ENCODE results near the gene HDGFL2.
A peak's percentile ranks its signal among the peaks of the same experiment; 100 is the strongest.

Gene HDGFL2

GRCh38 chr19:4471403-4472173 is 509 bp upstream of the HDGFL2 start:
- peak; percentile 98 for DNase-seq

DNA sequence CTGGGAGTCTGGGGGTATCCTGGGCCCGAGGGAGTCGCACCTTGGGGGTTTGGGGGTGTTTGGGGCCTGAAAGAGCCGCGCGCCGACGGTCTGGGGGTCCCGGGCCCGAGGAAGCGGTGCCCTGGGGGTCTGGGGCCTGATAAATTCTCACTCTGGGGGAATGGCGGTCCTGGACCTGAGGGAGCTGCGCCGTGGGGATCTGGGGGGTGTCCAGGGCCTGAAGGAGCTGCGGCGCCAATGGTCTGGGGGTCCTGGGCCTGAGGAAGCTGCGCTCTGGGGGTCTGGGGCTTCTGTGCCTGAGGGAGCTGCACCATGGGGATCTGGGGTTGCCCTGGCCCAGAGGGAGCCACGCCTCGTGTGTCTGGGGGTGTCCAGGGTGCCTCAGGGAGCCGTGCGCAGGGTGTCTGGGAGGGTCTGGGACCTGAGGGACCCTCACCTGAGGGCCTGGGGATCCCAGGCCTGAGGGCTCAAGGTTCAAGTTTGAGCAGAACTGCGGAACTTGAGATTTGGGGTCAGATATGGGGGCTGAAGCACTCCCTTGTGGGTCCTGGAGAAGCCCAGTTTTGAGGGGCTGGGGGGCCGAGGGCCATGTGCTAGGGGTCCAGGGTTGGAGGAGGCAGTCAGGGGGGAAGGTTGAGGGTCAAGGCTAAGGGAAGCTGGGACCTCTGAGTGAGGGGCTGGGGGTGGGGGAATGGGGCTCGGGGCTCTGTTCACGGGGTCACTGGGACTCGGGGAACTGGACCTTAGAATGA is 1.1 kb downstream of the HDGFL2 start:
- no peak for DNase-seq

DNA sequence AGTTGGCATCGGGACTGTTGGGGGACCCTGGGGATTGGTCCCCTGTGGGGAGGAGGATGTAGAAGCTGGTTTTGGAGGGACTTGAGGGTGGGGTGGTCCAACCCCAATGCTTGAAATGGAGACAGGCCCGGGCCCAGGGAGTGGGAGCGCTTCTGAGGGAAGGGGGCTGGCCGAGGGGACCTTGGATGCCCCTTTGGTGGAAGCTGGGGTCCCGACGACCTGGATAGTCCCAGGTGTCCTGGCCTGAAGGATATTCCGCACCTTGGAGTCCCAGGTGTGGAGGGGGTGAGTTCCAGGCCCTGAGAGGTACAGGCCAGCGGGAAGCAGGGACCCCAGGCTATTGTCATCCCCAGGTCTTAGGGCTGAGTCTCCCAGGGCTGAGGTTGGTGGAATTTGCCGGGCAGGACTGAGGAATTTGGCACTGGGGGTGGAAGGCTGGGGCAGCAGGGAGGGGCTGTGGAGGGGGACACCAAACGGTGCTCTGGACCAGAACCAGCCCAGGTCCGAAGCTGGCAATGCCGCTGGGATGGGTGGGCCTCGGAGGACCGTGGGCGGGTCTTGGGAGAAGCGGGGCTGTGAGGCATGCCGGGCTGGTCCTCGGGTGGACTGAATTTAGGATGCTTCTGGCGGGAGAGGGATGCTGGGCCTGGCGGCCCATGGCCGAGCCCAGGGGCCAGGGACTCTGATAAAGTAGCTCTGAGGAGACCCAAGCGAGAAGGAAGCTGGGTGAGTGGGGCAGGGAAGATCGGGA is 1.8 kb downstream of the HDGFL2 start:
- DNase-seq: no peak

GRCh38 chr19:4474514-4475022 is 2.5 kb downstream of the HDGFL2 start:
- DNase-seq: peak; percentile 78

DNA sequence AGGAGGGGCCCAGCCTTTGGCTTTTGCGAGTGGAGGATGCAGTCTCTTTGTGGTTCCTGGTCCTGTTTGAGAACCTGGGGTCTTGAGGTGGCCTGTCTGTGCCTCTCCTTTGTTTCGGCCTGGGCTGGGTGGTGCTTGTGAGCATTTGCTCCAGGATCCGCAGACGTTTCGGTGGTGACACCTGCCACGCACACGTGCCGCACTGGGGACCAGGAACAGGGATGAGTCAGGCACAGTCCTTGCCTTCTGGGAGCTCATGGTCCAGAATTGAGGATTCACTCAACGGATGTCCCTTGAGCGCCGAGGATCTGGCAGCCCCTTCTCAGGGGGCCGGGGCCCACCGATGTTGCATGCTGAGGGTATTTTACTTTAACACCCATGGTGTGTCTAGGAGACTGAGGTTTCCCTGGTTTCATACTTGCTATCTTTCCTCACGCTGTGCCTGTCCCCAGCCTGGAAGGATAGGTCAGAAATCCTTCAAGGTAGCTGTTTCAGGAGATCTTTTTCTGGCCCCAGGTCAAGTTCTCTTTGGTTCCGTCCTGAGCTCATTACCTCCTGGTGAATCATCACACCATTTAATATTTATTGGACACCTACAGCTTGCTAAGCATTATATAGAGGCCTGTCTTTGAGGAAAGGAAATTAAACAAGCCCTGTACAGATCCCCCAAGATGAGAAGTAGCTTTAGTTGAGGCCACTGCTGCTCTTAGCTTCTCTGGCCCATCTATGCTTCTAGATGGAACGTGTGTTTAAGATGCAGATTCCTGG is 5.1 kb downstream of the HDGFL2 start:
- DNase-seq: no peak

- DNase-seq: no peak
Measured at GRCh38 chr19:4482721-4483364, 10.7 kb downstream of the HDGFL2 start.

DNA sequence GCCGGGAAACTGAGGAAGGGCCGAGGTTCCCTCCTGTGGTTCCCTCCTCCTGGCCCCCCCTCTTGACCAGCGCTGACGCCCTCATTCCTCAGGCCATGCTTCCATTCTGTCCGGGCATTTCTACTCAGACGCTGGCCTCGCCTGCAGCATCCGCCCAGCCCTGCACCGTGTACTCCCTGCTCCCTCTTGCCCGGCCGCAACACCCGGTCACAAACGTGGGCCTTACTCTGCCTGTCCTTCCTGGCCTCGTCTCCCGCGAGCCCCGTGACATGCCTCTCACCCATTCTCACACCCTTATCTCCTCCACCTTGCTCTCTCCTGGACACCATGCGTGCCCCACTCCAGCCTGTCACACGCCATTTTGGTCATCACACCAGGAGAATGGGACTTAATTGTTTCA is 11.3 kb downstream of the HDGFL2 start:
- no peak for DNase-seq

- DNase-seq: no peak
Measured at GRCh38 chr19:4487572-4487971, 15.5 kb downstream of the HDGFL2 start.

DNA sequence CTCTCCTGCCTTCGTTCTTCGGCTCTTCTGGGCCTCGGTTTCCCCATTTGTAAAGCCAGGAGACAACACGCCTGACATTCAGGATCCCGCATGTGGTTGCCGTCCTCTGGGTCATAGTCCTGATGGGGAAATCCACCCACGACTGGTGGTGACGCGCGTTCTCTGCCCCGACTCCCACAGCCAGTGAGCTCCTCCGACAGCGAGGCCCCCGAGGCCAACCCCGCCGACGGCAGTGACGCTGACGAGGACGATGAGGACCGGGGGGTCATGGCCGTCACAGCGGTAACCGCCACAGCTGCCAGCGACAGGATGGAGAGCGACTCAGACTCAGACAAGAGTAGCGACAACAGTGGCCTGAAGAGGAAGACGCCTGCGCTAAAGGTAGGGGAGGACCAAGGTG is 16.4 kb downstream of the HDGFL2 start:
- no peak for DNase-seq

GRCh38 chr19:4491446-4491845 is 19.3 kb downstream of the HDGFL2 start:
- DNase-seq: no peak

- no peak for DNase-seq
Measured at GRCh38 chr19:4492337-4493103, 20.4 kb downstream of the HDGFL2 start.

DNA sequence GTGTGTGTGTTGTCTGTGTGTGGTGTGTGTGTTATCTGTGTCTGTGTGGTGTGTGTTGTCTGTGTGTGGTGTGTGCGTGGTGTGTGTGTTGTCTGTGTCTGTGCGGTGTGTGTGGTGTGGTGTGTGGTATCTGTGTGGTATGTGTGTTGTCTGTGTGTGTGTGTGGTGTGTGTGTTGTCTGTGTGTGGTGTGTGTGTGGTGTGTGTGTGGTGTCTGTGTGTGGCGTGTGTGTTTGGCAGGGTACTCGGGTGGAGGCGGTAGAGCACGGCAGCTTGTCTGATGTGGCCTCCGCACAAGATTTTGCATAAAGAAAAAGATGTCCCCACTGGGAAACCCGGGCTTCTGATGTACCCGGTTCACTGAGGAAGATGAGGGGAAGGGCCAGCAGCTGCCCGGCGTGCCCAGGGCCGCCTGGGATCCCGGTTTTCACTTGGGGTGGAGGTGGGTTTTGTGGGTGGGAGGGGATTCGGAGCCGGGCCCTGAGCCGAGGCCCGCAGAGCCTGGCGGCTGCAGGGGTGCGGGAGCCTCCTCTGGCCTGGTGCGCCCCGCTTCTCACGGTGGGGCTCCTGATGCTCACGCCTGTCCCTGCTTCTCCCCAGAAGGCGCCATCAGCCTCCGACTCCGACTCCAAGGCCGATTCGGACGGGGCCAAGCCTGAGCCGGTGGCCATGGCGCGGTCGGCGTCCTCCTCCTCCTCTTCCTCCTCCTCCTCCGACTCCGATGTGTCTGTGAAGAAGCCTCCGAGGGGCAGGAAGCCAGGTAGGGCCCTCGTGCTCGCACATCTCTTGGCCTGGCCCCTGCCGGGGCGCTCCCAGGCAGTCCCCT is 21.2 kb downstream of the HDGFL2 start:
- no peak for DNase-seq

- no peak for DNase-seq
Measured at GRCh38 chr19:4493929-4494690, 22.0 kb downstream of the HDGFL2 start.

DNA sequence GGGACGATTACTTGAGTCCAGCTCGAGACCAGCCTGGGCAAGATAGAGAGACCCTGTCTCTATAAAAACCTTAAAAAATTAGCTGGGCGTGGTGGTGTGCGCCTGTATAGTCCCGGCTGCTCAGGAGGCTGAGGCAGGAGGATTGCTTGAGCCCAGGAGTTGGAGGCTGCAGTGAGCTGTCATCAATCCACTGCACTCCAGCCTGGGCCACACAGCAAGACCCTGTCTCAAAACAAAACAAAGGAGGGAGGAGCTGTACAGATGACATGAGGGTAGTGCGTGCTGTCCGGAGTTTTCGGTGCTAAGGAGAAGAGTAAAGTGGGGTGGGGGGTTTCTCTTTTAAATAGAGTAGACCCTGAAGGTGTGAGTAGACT is 22.6 kb downstream of the HDGFL2 start:
- no peak for DNase-seq

DNA sequence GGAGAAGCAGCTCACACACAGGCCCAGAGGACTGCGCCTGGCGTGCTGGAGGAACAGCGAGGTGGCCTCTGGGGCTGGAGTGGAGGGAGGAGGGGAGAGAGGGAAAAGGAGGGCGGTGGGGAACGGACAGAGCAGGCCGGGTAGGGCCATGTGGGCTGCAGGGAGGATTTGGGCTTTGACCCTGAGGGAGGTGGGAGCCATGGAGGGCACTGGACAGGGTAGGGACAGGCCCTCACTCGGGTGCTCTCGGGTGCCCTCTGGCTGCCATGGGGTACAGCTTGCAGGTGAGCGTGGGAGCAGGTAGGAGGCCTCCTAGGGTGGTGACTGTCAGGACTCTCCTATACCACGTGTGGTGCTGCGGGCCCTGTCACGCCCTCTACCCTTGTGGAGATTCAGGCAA is 23.4 kb downstream of the HDGFL2 start:
- DNase-seq: no peak

- no peak for DNase-seq
Measured at GRCh38 chr19:4496304-4496703, 24.2 kb downstream of the HDGFL2 start.

DNA sequence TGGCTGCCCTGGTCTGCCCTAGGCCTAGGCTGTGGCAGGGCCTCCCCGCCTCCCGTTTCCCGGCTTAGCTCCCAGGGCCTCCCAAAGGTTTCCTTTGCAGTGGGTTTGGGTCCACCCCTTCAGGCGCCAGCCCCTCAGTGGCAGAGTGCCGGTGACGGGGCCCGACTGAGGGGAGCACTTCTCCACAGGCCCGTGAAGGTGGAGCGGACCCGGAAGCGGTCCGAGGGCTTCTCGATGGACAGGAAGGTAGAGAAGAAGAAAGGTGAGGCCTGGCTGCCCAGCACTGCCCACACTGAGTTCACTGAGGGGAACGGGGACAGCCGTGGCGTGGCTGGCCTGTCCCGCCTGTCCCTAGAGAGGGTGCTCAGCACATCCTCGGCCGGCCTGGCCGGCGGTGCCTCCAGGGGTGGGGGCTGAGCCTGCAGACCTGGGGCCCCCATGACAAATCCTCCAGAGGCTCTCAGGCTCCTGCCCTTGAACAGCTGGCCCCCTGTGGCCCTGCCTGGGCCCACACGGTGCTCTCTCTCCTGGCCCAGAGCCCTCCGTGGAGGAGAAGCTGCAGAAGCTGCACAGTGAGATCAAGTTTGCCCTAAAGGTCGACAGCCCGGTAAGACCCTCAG is 25.8 kb downstream of the HDGFL2 start:
- DNase-seq: no peak

- DNase-seq: no peak
Measured at GRCh38 chr19:4498694-4499093, 26.6 kb downstream of the HDGFL2 start.

GRCh38 chr19:4499318-4499717 is 27.2 kb downstream of the HDGFL2 start:
- no peak for DNase-seq

Data from retina (tissue), 1 donor.